Suprapubic skin (tissue), 4 donors: ENCODE measurements around the gene ARHGEF11. TPM values are rescaled to one million over a fixed set of nuclear protein-coding genes. Genes with fewer than 3 reads are reported as not detected.

Experiments
- DNase-seq, 2 donors: peaks; one replicate each; pipeline ENCODE4 v3.0.0-alpha.2; 2019; ENCODE audit warnings: low spot score in 2 of 2
- H3K27ac ChIP-seq: fragments of 200-600 bp; sonication (generic); one replicate; pipeline ENCODE4 v1.5.1; 2019
- H3K27me3 ChIP-seq: fragments of 200-600 bp; sonication (generic); one replicate; pipeline ENCODE4 v1.5.1; 2019
- H3K36me3 ChIP-seq: fragments of 200-600 bp; sonication (generic); one replicate; pipeline ENCODE4 v1.5.1; 2019
- H3K4me1 ChIP-seq: fragments of 200-600 bp; sonication (generic); one replicate; pipeline ENCODE4 v1.5.1; 2019
- H3K4me3 ChIP-seq: fragments of 200-600 bp; sonication (generic); one replicate; pipeline ENCODE4 v1.5.1; 2019; ENCODE audit warnings: mild to moderate bottlenecking
- H3K9me3 ChIP-seq: fragments of 200-600 bp; sonication (generic); one replicate; pipeline ENCODE4 v1.5.1; 2019
- EP300 ChIP-seq: sonication (generic); formaldehyde crosslinking; IDR thresholded peaks from one replicate; pipeline ENCODE4 v1.6.1; 2017; ENCODE audit warnings: antibody characterized with exemption
- POLR2A ChIP-seq, 2 donors: fragments of 450-650 bp; IDR thresholded peaks; one replicate each; pipeline ENCODE4 v1.6.1; 2017; ENCODE audit warnings: antibody characterized with exemption in 2 of 2, mild to moderate bottlenecking in 2 of 2, moderate library complexity in 2 of 2
- POLR2AphosphoS5 ChIP-seq, 3 donors: sonication (generic); formaldehyde crosslinking; IDR thresholded peaks; one replicate each; pipeline ENCODE4 v1.6.1; 2017; ENCODE audit warnings: antibody characterized with exemption in 3 of 3
- WGBS: methylation state at CpG from one replicate; pipeline ENCODE4 v1.1.5; 2018; 5-methylcytosine and 5-hydroxymethylcytosine counted together
- total RNA-seq, 4 donors: library from RNA; depleted of rRNA; stranded (reverse); fragments of >200 nt; gene quantifications; one replicate each; pipeline ENCODE4 v1.1.0, GENCODE V29; 2016
- TF ChIP-seq, protein P1 (sequence below), 2 donors: fragments of 200-600 bp in 1 of 2; fragments of 450-650 bp in 1 of 2; sonication (generic) in 1 of 2; IDR thresholded peaks; one replicate each; pipeline ENCODE4 v1.5.1; 2016 to 2019; ENCODE audit warnings: antibody characterized with exemption in 2 of 2, mild to moderate bottlenecking in 1 of 2, moderate library complexity in 1 of 2

The ARHGEF11 gene
- total RNA-seq, 4 donors from 2014 or later, result 30.7 to 46.1 (median 40.3) TPM

DNA sequence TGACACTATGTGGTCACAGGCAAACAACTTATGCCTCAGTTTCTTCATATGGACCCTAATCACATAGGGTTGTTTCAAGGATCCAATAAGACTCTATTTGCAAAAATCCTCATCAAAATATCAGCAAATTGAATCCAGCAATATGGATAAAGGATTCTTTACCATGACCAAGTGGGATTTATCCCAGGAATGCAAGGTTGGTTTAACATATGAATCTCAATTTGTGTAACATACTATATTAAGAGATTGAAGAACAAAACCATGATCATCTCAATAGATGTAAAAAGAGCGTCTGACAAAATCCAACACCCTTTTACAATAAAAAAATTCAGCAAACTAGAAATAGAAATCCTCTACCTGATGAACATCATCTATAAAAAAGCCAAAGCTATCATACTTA lies 23.9 kb downstream of the ARHGEF11 start:
- H3K27ac ChIP-seq, result no peak overlapping the region
- WGBS, result 94% methylated on average over 1 of the region's 1 CpG
- H3K4me1 ChIP-seq, result peaks cover 3% of the 10 kb centered on the region
- H3K4me3 ChIP-seq, result no peak overlapping the region
- peaks cover 17% of the 10 kb centered on the region for H3K9me3 ChIP-seq
- DNase-seq, result no peak
- no peaks in the 10 kb centered on the region for H3K27me3 ChIP-seq
- TF ChIP-seq POLR2AphosphoS5 (IDR thresholded peaks at IDR 0.05) (no peak), EP300 (no peak), POLR2A (IDR thresholded peaks at IDR 0.05) (no peak)
- TF ChIP-seq, protein P1, sequence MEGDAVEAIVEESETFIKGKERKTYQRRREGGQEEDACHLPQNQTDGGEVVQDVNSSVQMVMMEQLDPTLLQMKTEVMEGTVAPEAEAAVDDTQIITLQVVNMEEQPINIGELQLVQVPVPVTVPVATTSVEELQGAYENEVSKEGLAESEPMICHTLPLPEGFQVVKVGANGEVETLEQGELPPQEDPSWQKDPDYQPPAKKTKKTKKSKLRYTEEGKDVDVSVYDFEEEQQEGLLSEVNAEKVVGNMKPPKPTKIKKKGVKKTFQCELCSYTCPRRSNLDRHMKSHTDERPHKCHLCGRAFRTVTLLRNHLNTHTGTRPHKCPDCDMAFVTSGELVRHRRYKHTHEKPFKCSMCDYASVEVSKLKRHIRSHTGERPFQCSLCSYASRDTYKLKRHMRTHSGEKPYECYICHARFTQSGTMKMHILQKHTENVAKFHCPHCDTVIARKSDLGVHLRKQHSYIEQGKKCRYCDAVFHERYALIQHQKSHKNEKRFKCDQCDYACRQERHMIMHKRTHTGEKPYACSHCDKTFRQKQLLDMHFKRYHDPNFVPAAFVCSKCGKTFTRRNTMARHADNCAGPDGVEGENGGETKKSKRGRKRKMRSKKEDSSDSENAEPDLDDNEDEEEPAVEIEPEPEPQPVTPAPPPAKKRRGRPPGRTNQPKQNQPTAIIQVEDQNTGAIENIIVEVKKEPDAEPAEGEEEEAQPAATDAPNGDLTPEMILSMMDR (IDR thresholded peaks at IDR 0.05), result no peak
- no peaks in the 10 kb centered on the region for H3K36me3 ChIP-seq

DNA sequence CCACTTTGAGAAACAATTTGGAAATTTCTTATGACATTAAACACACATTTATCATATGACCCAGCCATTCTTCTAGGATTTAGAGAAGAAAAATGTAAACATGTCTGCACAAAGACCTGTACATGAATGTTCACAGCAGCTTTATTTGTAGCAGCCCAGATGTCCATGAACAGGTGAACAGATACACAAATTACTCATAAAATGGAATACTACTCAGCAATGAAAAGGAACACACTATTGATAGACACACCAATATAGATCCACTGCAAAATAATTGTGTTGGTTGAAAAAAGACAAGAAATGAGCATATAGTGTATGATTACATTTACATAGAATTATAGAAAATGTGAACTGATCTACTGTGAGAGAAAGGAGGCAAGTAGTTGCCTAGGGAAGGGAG lies 26.1 kb downstream of the ARHGEF11 start:
- Histone ChIP-seq H3K4me1 (no peaks in the 10 kb centered on the region), H3K9me3 (peaks cover 17% of the 10 kb centered on the region), H3K36me3 (no peaks in the 10 kb centered on the region), H3K4me3 (no peak overlapping the region), H3K27ac (no peak overlapping the region), H3K27me3 (no peaks in the 10 kb centered on the region)
- TF ChIP-seq, protein P1 (IDR thresholded peaks at IDR 0.05), result no peak
- TF ChIP-seq EP300, result no peak
- no peak for TF ChIP-seq POLR2A (IDR thresholded peaks at IDR 0.05)
- TF ChIP-seq POLR2AphosphoS5 (IDR thresholded peaks at IDR 0.05), result no peak
- DNase-seq, result no peak

DNA sequence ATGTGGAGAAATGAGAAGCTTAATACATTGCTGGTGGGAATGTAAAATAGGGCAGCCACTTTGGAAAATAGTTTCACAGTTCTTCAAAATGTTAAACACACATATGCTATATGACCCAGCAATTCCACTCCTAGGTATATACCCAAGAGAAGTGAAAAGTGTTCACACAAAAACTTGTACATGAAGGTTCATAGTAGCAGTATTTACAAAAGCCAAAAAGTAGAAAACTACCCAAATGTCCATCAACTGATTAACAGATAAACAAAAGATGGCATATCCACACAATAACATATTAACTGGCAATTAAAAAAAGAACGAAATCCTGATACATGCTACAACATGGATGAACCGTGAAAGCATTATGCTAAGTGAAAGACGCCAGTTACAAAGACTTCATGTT lies 33.7 kb downstream of the ARHGEF11 start:
- H3K27me3 ChIP-seq, result no peaks in the 10 kb centered on the region
- no peak overlapping the region for H3K4me3 ChIP-seq
- TF ChIP-seq EP300, result no peak
- TF ChIP-seq, protein P1 (IDR thresholded peaks at IDR 0.05), result no peak
- TF ChIP-seq POLR2A (IDR thresholded peaks at IDR 0.05), result no peak
- TF ChIP-seq POLR2AphosphoS5 (IDR thresholded peaks at IDR 0.05), result no peak
- H3K9me3 ChIP-seq, result no peaks in the 10 kb centered on the region
- H3K4me1 ChIP-seq, result peaks cover 7% of the 10 kb centered on the region
- 98% methylated on average over 3 of the region's 3 CpGs for WGBS
- H3K36me3 ChIP-seq, result no peaks in the 10 kb centered on the region
- no peak overlapping the region for H3K27ac ChIP-seq
- DNase-seq, result no peak

DNA sequence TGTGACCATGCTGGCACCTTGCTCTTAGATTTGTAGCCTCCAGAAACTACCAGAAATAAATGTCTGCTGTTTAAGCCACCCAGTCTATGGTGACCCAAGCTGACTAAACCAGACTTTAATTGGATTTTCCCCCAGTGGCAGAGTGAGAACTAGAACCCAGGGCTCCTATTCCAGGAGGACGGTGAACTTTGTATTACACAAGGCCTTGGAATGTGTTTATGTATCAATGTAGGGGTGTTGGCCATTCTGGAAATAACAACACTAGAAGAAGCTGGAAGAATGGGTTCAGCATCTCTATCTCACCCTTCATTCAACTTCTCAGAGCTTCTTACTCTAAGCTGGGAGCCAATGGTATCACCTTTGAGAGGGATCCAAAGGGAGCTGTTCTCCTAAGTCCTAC lies 37.0 kb downstream of the ARHGEF11 start:
- Histone ChIP-seq H3K9me3 (no peaks in the 10 kb centered on the region), H3K4me1 (peaks cover 14% of the 10 kb centered on the region), H3K27me3 (no peaks in the 10 kb centered on the region), H3K27ac (no peak overlapping the region), H3K36me3 (no peaks in the 10 kb centered on the region), H3K4me3 (no peak overlapping the region)
- no peak for DNase-seq
- 71% methylated on average over 1 of the region's 1 CpG for WGBS
- TF ChIP-seq POLR2AphosphoS5 (IDR thresholded peaks at IDR 0.05) (no peak), EP300 (no peak), POLR2A (IDR thresholded peaks at IDR 0.05) (no peak)
- TF ChIP-seq, protein P1 (IDR thresholded peaks at IDR 0.05), result no peak

DNA sequence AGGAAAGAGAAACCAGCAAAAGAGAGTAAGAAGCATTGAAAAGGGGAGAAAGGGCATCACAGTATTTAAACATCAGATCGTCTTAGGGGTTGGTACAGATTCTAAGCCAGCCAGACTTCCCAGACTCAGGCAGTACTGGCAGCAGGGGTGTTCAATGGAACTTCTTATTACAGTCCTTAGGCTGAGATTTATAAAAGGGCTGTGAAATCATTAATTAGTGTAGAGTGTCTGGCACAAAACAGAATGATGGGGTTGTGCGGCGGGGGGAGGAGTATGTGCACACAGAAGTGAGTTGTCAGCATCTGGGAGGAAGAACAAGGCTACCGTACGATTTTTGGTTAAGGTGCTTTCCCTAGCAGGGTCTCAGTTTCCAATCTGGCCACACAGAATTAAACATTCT lies 38.2 kb downstream of the ARHGEF11 start:
- Histone ChIP-seq H3K4me1 (peaks cover 14% of the 10 kb centered on the region), H3K36me3 (no peaks in the 10 kb centered on the region), H3K27me3 (no peaks in the 10 kb centered on the region), H3K4me3 (no peak overlapping the region), H3K27ac (no peak overlapping the region), H3K9me3 (no peaks in the 10 kb centered on the region)
- no peak for DNase-seq
- WGBS, result 57% methylated on average over 5 of the region's 5 CpGs
- TF ChIP-seq, protein P1 (IDR thresholded peaks at IDR 0.05), result no peak
- TF ChIP-seq POLR2AphosphoS5 (IDR thresholded peaks at IDR 0.05) (no peak), EP300 (no peak), POLR2A (IDR thresholded peaks at IDR 0.05) (no peak)
